Motor neuron (in vitro differentiated cells): Measurements from ENCODE around the gene TFDP1. TPM values are rescaled to one million over a fixed set of nuclear protein-coding genes. Genes with fewer than 3 reads are reported as not detected.

Source experiments
- ATAC-seq, 8 experiments: fragments of 200-7000 bp; cut with Tn5 transposase; replicated peaks in 6 of 8; 2 replicates each; pipeline ENCODE4 v1.8.0; 2021; ENCODE audit warnings: mild to moderate bottlenecking in 8 of 8, moderate library complexity in 8 of 8
- H3K27ac ChIP-seq, 2 donors: fragments of 250-450 bp; sonication (Bioruptor Pico); 2 replicates each; pipeline ENCODE4 v1.9.0; 2021; ENCODE audit warnings: antibody characterized with exemption in 2 of 2, mild to moderate bottlenecking in 2 of 2, moderate library complexity in 1 of 2
- H3K4me1 ChIP-seq, 2 donors: fragments of 250-450 bp; sonication (Bioruptor Pico); replicated peaks in 1 of 2; 2 replicates each; pipeline ENCODE4 v1.6.1; 2021; ENCODE audit warnings: antibody characterized with exemption in 2 of 2, mild to moderate bottlenecking in 2 of 2, moderate library complexity in 1 of 2
- H3K4me3 ChIP-seq, 5 donors: fragments of 250-450 bp; sonication (Bioruptor Pico); 2 replicates each; pipeline ENCODE4 v1.9.0; 2021; ENCODE audit warnings: antibody characterized with exemption in 5 of 5, mild to moderate bottlenecking in 5 of 5, moderate library complexity in 4 of 5
- WGBS, 10 experiments: fragments of 450-650 bp; shearing (Covaris generic); methylation state at CpG; one replicate each; pipeline ENCODE4 v1.0.0; 2022; 5-methylcytosine and 5-hydroxymethylcytosine counted together
- in situ Hi-C, 9 experiments: fragments of 400-800 bp; cut with MboI; loops; one replicate each; pipeline ENCODE4 v1.15.0; 2021; ENCODE audit warnings: low sequenced_read_pairs in 9 of 9, low pct_unique_long_range_greater_than_20kb in 2 of 9; ENCODE audit not compliant: unreplicated experiment in 9 of 9
- total RNA-seq, 8 experiments: library from RNA; unstranded; fragments of 300-600 nt; gene quantifications; 2 replicates each; pipeline versions ENCODE4 v1.2.3 to v1.2.4, GENCODE V29; 2022

The TFDP1 gene
- total RNA-seq, 8 experiments from 2014 or later = 17.9 to 98.9 (median 39.5) TPM

- in situ Hi-C loops = no loop called here
- Histone ChIP-seq H3K4me1 (peaks cover 0 to 10% of the 10 kb centered on the region in 2 donors), H3K4me3 (no peak overlapping the region), H3K27ac (no peak overlapping the region)
- ATAC-seq = no peak
- 77% methylated on average over 6 of the region's 17 CpGs; no CpG with 5 or more reads in 9 of the 10 experiments for WGBS, 10 experiments
Measured at GRCh38 chr13:113564331-113565023, 20.1 kb upstream of the TFDP1 start.

- Histone ChIP-seq H3K4me1 (peaks cover 0 to 10% of the 10 kb centered on the region in 2 donors), H3K4me3 (no peak overlapping the region), H3K27ac (no peak overlapping the region)
- WGBS, 10 experiments = 34 to 100% (median 63%) methylated on average over 1 to 2 of the region's 26 CpGs; no CpG with 5 or more reads in 4 of the 10 experiments
- ATAC-seq = no peak
- in situ Hi-C loops = no loop called here
Measured at GRCh38 chr13:113565526-113566226, 18.9 kb upstream of the TFDP1 start.

GRCh38 chr13:113566227-113566561, 18.4 kb upstream of the TFDP1 start:
- H3K4me3 ChIP-seq = no peak overlapping the region
- ATAC-seq = no peak
- 58 to 100% (median 90%) methylated on average over 4 to 12 of the region's 17 CpGs; no CpG with 5 or more reads in 5 of the 10 experiments for WGBS, 10 experiments
- H3K27ac ChIP-seq = no peak overlapping the region
- peaks cover 0 to 10% of the 10 kb centered on the region in 2 donors for H3K4me1 ChIP-seq
- in situ Hi-C loops = no loop called here

- no peak overlapping the region for H3K4me3 ChIP-seq
- H3K27ac ChIP-seq = no peak overlapping the region
- H3K4me1 ChIP-seq = peaks cover 0 to 5% of the 10 kb centered on the region in 2 donors
- in situ Hi-C loops = no loop called here
- ATAC-seq = no peak
- 62 to 100% (median 95%) methylated on average over 2 to 4 of the region's 4 CpGs; no CpG with 5 or more reads in 3 of the 10 experiments for WGBS, 10 experiments
Measured at GRCh38 chr13:113567681-113568080, 16.9 kb upstream of the TFDP1 start.

GRCh38 chr13:113573065-113573464, 11.5 kb upstream of the TFDP1 start:
- in situ Hi-C loops = no loop called here
- 44 to 89% (median 71%) methylated on average over 1 to 3 of the region's 3 CpGs; no CpG with 5 or more reads in 4 of the 10 experiments for WGBS, 10 experiments
- Histone ChIP-seq H3K27ac (no peak overlapping the region), H3K4me1 (no peaks in the 10 kb centered on the region), H3K4me3 (no peak overlapping the region)
- no peak for ATAC-seq

- H3K4me1 ChIP-seq = no peaks in the 10 kb centered on the region
- in situ Hi-C loops = no loop called here
- no peak overlapping the region for H3K27ac ChIP-seq
- WGBS, 10 experiments = 14 to 80% (median 59%) methylated on average over 1 to 3 of the region's 3 CpGs; no CpG with 5 or more reads in 1 of the 10 experiments
- no peak overlapping the region for H3K4me3 ChIP-seq
- ATAC-seq = no peak
Measured at GRCh38 chr13:113576597-113576996, 8.0 kb upstream of the TFDP1 start.

GRCh38 chr13:113577881-113578435, 6.6 kb upstream of the TFDP1 start:
- Histone ChIP-seq H3K4me1 (no peaks in the 10 kb centered on the region), H3K4me3 (no peak overlapping the region), H3K27ac (no peak overlapping the region)
- 50 to 100% (median 75%) methylated on average over 1 to 2 of the region's 2 CpGs; no CpG with 5 or more reads in 3 of the 10 experiments for WGBS, 10 experiments
- in situ Hi-C loops = no loop called here
- ATAC-seq = no peak

GRCh38 chr13:113579686-113580085, 4.9 kb upstream of the TFDP1 start:
- no peak overlapping the region for H3K27ac ChIP-seq
- H3K4me1 ChIP-seq = no peaks in the 10 kb centered on the region
- 20 to 100% (median 88%) methylated on average over 1 to 7 of the region's 8 CpGs; no CpG with 5 or more reads in 2 of the 10 experiments for WGBS, 10 experiments
- no peak for ATAC-seq
- in situ Hi-C loops = no loop called here
- no peak overlapping the region for H3K4me3 ChIP-seq

- Histone ChIP-seq H3K4me1 (peaks cover 5 to 7% of the 10 kb centered on the region in 2 donors), H3K27ac (no peak overlapping the region), H3K4me3 (no peak overlapping the region)
- WGBS, 10 experiments = 20 to 100% (median 65%) methylated on average over 1 to 6 of the region's 6 CpGs
- in situ Hi-C loops = no loop called here
- no peak for ATAC-seq
Measured at GRCh38 chr13:113581871-113582270, 2.7 kb upstream of the TFDP1 start.

GRCh38 chr13:113582841-113583631, 1.5 kb upstream of the TFDP1 start:
- H3K4me3 ChIP-seq = no peak overlapping the region
- no peak for ATAC-seq
- WGBS, 10 experiments = 33 to 100% (median 79%) methylated on average over 1 to 12 of the region's 38 CpGs; no CpG with 5 or more reads in 2 of the 10 experiments
- peaks cover 5 to 7% of the 10 kb centered on the region in 2 donors for H3K4me1 ChIP-seq
- in situ Hi-C loops = no loop called here
- H3K27ac ChIP-seq = no peak overlapping the region

GRCh38 chr13:113584870-113585671, 518 bp downstream of the TFDP1 start:
- H3K27ac ChIP-seq = peak overlapping the region; percentile 66 to 84
- peak overlapping the region; percentile 65 to 86 (median 85) for H3K4me3 ChIP-seq
- ATAC-seq = peak in 6 of 8 experiments; percentile 18 to 59 (median 44)
- WGBS, 10 experiments = 0% methylated on average over 1 to 5 of the region's 105 CpGs; no CpG with 5 or more reads in 7 of the 10 experiments
- in situ Hi-C loops = no loop called here
- H3K4me1 ChIP-seq = peaks cover 5 to 7% of the 10 kb centered on the region in 2 donors

- ATAC-seq = no peak
- H3K4me3 ChIP-seq = peak overlapping the region; percentile 65 to 86 (median 85)
- H3K27ac ChIP-seq = no peak overlapping the region
- 21 to 76% (median 63%) methylated on average over 1 to 9 of the region's 9 CpGs; no CpG with 5 or more reads in 1 of the 10 experiments for WGBS, 10 experiments
- H3K4me1 ChIP-seq = peaks cover 5 to 7% of the 10 kb centered on the region in 2 donors
- in situ Hi-C loops = no loop called here
Measured at GRCh38 chr13:113585896-113586295, 1.3 kb downstream of the TFDP1 start.
